C4-2B (cell line): Measurements from ENCODE around the gene SLC39A6.

Source experiments
- ZFX ChIP-seq: fragments of 450-650 bp; IDR thresholded peaks from 2 replicates; pipeline ENCODE4 v1.6.1; 2017
- TF ChIP-seq, protein P1 (sequence below): fragments of 450-650 bp; conservative IDR thresholded peaks from 2 replicates; pipeline ENCODE4 v1.5.1; 2017; ENCODE audit warnings: mild to moderate bottlenecking

DNA sequence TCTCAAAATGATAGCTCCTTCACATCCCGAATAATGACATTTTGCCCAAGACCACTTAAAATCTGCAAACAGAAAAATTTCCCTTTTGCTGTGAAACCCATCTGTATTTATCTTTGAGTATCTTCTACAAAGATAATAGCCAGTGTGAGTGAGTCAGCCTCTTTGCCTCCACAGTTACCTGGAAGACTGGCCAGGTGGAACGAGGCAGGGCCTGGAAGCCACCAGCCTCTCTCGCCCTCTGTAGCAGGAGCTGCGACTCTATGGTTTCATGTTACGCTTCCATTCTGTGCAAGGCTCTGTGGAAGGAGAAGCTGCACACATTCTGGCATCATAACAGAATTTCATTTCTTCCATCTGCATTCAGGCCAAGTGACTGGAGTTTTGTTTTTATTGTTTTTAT lies 10.1 kb upstream of the SLC39A6 start:
- TF ChIP-seq, protein P1, sequence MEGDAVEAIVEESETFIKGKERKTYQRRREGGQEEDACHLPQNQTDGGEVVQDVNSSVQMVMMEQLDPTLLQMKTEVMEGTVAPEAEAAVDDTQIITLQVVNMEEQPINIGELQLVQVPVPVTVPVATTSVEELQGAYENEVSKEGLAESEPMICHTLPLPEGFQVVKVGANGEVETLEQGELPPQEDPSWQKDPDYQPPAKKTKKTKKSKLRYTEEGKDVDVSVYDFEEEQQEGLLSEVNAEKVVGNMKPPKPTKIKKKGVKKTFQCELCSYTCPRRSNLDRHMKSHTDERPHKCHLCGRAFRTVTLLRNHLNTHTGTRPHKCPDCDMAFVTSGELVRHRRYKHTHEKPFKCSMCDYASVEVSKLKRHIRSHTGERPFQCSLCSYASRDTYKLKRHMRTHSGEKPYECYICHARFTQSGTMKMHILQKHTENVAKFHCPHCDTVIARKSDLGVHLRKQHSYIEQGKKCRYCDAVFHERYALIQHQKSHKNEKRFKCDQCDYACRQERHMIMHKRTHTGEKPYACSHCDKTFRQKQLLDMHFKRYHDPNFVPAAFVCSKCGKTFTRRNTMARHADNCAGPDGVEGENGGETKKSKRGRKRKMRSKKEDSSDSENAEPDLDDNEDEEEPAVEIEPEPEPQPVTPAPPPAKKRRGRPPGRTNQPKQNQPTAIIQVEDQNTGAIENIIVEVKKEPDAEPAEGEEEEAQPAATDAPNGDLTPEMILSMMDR, result no peak
- TF ChIP-seq ZFX, result no peak
